ENCODE results near the gene CNTD1.
"Not testable (repeated sequence)": the region's sequence is repeated elsewhere in the genome, so short reads cannot be mapped to it uniquely, and the experiment has no call there.

The CNTD1 gene

GRCh38 chr17:42798383-42799380 lies at the start of gene CNTD1, which contains the start of gene COA3:
CNTD1 (plus strand) TSS chr17:42798861; CDS start chr17:42799068, 207 bp downstream.
COA3 (minus strand) TSS chr17:42798704; CDS start chr17:42798681, 23 bp downstream.
- DNase-seq = peak; percentile 86

GRCh38 chr17:42748908-42749798 lies 49.5 kb upstream of the CNTD1 start:
- no peak for DNase-seq

- DNase-seq = no peak
Measured at GRCh38 chr17:42750739-42751344, 47.8 kb upstream of the CNTD1 start.

- DNase-seq = no peak
Measured at GRCh38 chr17:42751628-42752027, 47.0 kb upstream of the CNTD1 start.

GRCh38 chr17:42754782-42755181 lies 43.9 kb upstream of the CNTD1 start:
- DNase-seq = no peak

GRCh38 chr17:42759982-42760651 lies 38.5 kb upstream of the CNTD1 start:
- DNase-seq = peak; percentile 73

GRCh38 chr17:42760652-42761581 lies 37.7 kb upstream of the CNTD1 start, which contains the start of gene RAMP2:
RAMP2 (plus strand) TSS chr17:42761227; CDS start chr17:42761262, 35 bp downstream.
- DNase-seq = peak; percentile 56

GRCh38 chr17:42761638-42762037 lies 37.0 kb upstream of the CNTD1 start:
- DNase-seq = no peak

- DNase-seq = no peak
Measured at GRCh38 chr17:42766124-42766523, 32.5 kb upstream of the CNTD1 start.

- no peak for DNase-seq
Measured at GRCh38 chr17:42767512-42767911, 31.1 kb upstream of the CNTD1 start.

- DNase-seq = not testable (repeated sequence)
Measured at GRCh38 chr17:42768006-42768405, 30.7 kb upstream of the CNTD1 start.

- not testable (repeated sequence) for DNase-seq
Measured at GRCh38 chr17:42769964-42770363, 28.7 kb upstream of the CNTD1 start.

GRCh38 chr17:42772945-42773289 lies 25.7 kb upstream of the CNTD1 start:
- DNase-seq = no peak

- DNase-seq = peak; percentile 90
Measured at GRCh38 chr17:42773290-42774035, 25.2 kb upstream of the CNTD1 start, which contains the start of gene VPS25. VPS25 (plus strand) TSS chr17:42773449; CDS start chr17:42773476, 27 bp downstream.

GRCh38 chr17:42774066-42774745 lies 24.5 kb upstream of the CNTD1 start:
- no peak for DNase-seq

- no peak for DNase-seq
Measured at GRCh38 chr17:42775534-42776098, 23.0 kb upstream of the CNTD1 start.

GRCh38 chr17:42778570-42778969 lies 20.1 kb upstream of the CNTD1 start:
- no peak for DNase-seq

GRCh38 chr17:42779304-42779935 lies 19.2 kb upstream of the CNTD1 start:
- DNase-seq = no peak
